ENCODE measurements around the gene DHX9. TPM values are rescaled to one million over a fixed set of nuclear protein-coding genes. Genes with fewer than 3 reads are reported as not detected.

Gene DHX9
- total RNA-seq, 1 donor from 2014 or later = 261 TPM

DNA sequence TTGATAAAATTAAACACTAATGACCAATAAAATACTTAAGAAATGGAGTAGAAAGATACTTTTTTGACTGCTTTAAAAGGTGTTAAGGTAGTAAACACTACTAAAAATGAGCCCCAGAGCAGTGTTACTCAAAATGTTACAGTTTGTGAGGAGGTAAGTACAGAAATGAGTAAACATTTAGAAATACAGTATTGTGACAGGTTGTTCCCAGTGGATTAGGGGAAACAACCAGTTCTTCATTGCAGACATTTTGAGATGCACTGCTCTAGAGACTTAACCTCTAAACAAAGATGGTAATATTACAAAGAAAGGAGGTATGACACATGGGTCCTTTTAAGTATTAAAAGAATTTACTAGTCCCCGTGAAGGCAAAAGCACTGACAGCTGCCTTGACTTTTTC is 12.7 kb downstream of the DHX9 start:
- H3K27me3 Mint-ChIP-seq = no peaks in the 10 kb centered on the region
- no peak overlapping the region for H3K27ac Mint-ChIP-seq
- H3K36me3 Mint-ChIP-seq = peaks cover 47% of the 10 kb centered on the region
- H3K4me3 Mint-ChIP-seq = no peak overlapping the region
- DNase-seq (ENCODE audit: extremely low spot score, unreplicated experiment) = no peak
- no peaks in the 10 kb centered on the region for H3K9me3 Mint-ChIP-seq
- no peak for TF ChIP-seq CTCF (conservative IDR thresholded peaks at IDR 0.05)
- no peaks in the 10 kb centered on the region for H3K4me1 Mint-ChIP-seq (ENCODE audit: unreplicated experiment)

- Mint-ChIP-seq H3K9me3 (no peaks in the 10 kb centered on the region), H3K4me1 (ENCODE audit: unreplicated experiment) (no peaks in the 10 kb centered on the region), H3K27ac (no peak overlapping the region), H3K36me3 (peaks cover 60% of the 10 kb centered on the region), H3K27me3 (no peaks in the 10 kb centered on the region), H3K4me3 (no peak overlapping the region)
- DNase-seq (ENCODE audit: extremely low spot score, unreplicated experiment) = no peak
- TF ChIP-seq CTCF (conservative IDR thresholded peaks at IDR 0.05) = no peak
Observed at GRCh38 chr1:182855911-182856310, 16.8 kb downstream of the DHX9 start.

GRCh38 chr1:182857212-182857611 is 18.1 kb downstream of the DHX9 start:
- H3K36me3 Mint-ChIP-seq = peaks cover 61% of the 10 kb centered on the region
- H3K4me3 Mint-ChIP-seq = no peak overlapping the region
- no peaks in the 10 kb centered on the region for H3K4me1 Mint-ChIP-seq (ENCODE audit: unreplicated experiment)
- no peak overlapping the region for H3K27ac Mint-ChIP-seq
- no peak for TF ChIP-seq CTCF (conservative IDR thresholded peaks at IDR 0.05)
- H3K27me3 Mint-ChIP-seq = no peaks in the 10 kb centered on the region
- DNase-seq (ENCODE audit: extremely low spot score, unreplicated experiment) = no peak
- H3K9me3 Mint-ChIP-seq = no peaks in the 10 kb centered on the region

DNA sequence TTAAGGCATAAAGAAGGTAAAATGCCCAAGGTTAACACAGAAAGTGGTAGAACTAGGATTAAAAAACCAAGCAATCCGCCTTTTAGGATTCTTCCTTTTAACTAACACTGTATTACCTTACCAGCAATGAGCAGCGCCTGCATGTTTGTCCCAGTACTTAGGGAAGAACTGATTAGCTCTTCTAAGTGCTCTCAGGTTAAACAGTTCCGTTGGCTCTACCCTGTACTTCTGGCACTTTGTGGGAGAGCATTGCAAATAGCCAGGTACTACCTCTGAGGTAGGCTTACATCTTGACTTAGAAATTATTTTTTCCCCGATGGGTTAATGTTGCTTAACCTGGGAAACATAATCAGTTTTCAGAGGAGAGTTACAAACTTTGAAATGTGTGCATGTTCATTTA is 21.5 kb downstream of the DHX9 start:
- no peak overlapping the region for H3K4me3 Mint-ChIP-seq
- no peaks in the 10 kb centered on the region for H3K9me3 Mint-ChIP-seq
- H3K4me1 Mint-ChIP-seq (ENCODE audit: unreplicated experiment) = no peaks in the 10 kb centered on the region
- no peaks in the 10 kb centered on the region for H3K27me3 Mint-ChIP-seq
- TF ChIP-seq CTCF (conservative IDR thresholded peaks at IDR 0.05) = no peak
- no peak for DNase-seq (ENCODE audit: extremely low spot score, unreplicated experiment)
- peaks cover 60% of the 10 kb centered on the region for H3K36me3 Mint-ChIP-seq
- no peak overlapping the region for H3K27ac Mint-ChIP-seq

DNA sequence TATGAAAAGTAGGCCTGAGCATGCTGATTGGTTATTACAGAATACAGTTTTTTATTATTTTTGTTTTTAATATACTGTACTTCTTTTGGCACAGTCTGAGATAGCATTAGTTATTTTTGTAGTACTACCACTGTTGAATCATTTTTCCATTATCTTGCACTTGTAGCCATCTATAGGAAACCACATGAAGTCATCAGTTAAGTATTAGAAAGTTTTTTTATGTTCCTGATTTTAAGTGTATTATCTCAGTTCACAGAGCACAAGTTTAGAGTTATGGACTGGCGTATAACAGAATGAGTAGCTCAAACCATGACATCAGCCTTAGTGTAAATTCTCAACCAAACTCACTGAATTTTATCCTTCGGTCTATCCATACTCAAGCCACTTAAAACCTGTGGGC is 22.8 kb downstream of the DHX9 start:
- H3K27ac Mint-ChIP-seq = no peak overlapping the region
- DNase-seq (ENCODE audit: extremely low spot score, unreplicated experiment) = no peak

More for the DNA sequence above, 22.8 kb downstream of the DHX9 start:
- Mint-ChIP-seq H3K9me3 (no peaks in the 10 kb centered on the region), H3K36me3 (peaks cover 72% of the 10 kb centered on the region), H3K4me1 (ENCODE audit: unreplicated experiment) (no peaks in the 10 kb centered on the region), H3K27me3 (no peaks in the 10 kb centered on the region), H3K4me3 (no peak overlapping the region)
- no peak for TF ChIP-seq CTCF (conservative IDR thresholded peaks at IDR 0.05)
